ENCODE results near the gene RNF213. TPM values are rescaled to one million over a fixed set of nuclear protein-coding genes. Genes with fewer than 3 reads are reported as not detected.

Gene RNF213
- total and polyA plus RNA-seq, 10 of the 15 experiments (the other 5 are each of a cell fraction or from before 2014, with no cell fraction given): 18.6 to 145 (median 65.8) TPM

GRCh38 chr17:80442323-80442659 lies 181.6 kb downstream of the RNF213 start:
- ATAC-seq: no peak
- no peak for TF ChIP-seq MLLT1 (IDR thresholded peaks at IDR 0.05)
- no peak for TF ChIP-seq TBL1XR1 (IDR thresholded peaks at IDR 0.05; ENCODE audit: low read depth, low read length)
- no peak for TF ChIP-seq KDM1A (IDR thresholded peaks at IDR 0.05; ENCODE audit: borderline replicate concordance)
- TF ChIP-seq POLR2AphosphoS2 (IDR thresholded peaks at IDR 0.05; ENCODE audit: low read depth, low read length): no peak
- no peak for TF ChIP-seq ZNF687 (IDR thresholded peaks at IDR 0.05)
- no peak for TF ChIP-seq IRF3 (IDR thresholded peaks at IDR 0.05)
- TF ChIP-seq ZBTB33 (IDR thresholded peaks at IDR 0.05): no peak
- FAIRE-seq: no peak
- ChIA-PET RAD21 (ENCODE audit: unreplicated experiment) (no interaction called here), POLR2A (no interaction called here), CTCF (no interaction called here), SMC1A (ENCODE audit: uncharacterized antibody, unreplicated experiment) (no interaction called here)
- H3K27me3 ChIP-seq (replicated peaks in 1 of 2; ENCODE audit: control insufficient read depth in 2 of 2, insufficient read depth in 2 of 2, low read length in 1 of 2): no peaks in the 10 kb centered on the region; a peak in 1 of 4 replicates
- intact Hi-C loops (cut with micrococcal nuclease; ENCODE audit: unreplicated experiment): no loop called here
- no peak overlapping the region for H3K4me3 ChIP-seq
- no peaks in the 10 kb centered on the region for H3K79me2 ChIP-seq (ENCODE audit: control insufficient read depth, insufficient read depth, low read length)
- H3K4me1 ChIP-seq (ENCODE audit: control insufficient read depth, insufficient read depth, low read length): no peaks in the 10 kb centered on the region
- DNase-seq (ENCODE audit: low read depth, low spot score): no peak
- in situ Hi-C loops (cut with MboI): no loop called here
- no peak overlapping the region for H3K27ac ChIP-seq (ENCODE audit: control insufficient read depth, insufficient read depth)
- BruUV-seq (replicated peaks): no TSS peak
- no peaks in the 10 kb centered on the region for H3K9me3 ChIP-seq (replicated peaks; ENCODE audit: control insufficient read depth, insufficient read depth, low read length)
- no peak overlapping the region for H3K9ac ChIP-seq (ENCODE audit: control insufficient read depth, insufficient read depth, low read length)
- no peak overlapping the region for H3K4me2 ChIP-seq (ENCODE audit: control insufficient read depth, insufficient read depth)
- H4K20me1 ChIP-seq (ENCODE audit: control insufficient read depth, insufficient read depth): no peaks in the 10 kb centered on the region
- WGBS (ENCODE audit: insufficient coverage, insufficient replicate concordance, low lambda C conversion rate, missing lambda C conversion rate): 44% methylated on average over 12 of the region's 12 CpGs
- no peaks in the 10 kb centered on the region for H3K36me3 ChIP-seq (ENCODE audit: control insufficient read depth in 2 of 2, insufficient read depth in 2 of 2, low read length in 1 of 2)
- no peak overlapping the region for H2AFZ ChIP-seq (ENCODE audit: control insufficient read depth, low read depth, low read length)

Data from GM12878 (cell line).